ENCODE measurements around the gene EMP2.

The EMP2 gene

DNA sequence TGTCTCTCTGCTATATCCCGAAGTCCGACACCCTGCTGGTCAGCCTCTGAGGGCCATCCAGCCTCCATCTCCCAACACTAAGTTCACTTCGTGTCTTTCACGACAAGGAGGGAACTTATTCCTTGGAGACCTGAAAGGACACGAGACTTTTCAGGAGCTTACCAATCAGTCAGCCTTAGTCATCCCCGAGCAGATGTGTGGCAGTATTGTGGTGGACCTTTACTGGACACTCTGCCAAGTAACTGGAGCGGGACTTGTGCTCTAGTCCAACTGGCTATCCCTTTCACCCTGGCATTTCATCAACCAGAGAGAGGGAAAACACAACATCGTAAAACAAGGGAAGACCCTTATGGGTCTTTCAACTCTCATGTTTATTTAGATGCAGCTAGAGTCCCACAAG is 87.1 kb downstream of the EMP2 start:
- Histone ChIP-seq H3F3A (ENCODE audit: insufficient read depth) (no peaks in the 10 kb centered on the region), H4K20me1 (ENCODE audit: low read depth, low read length) (no peaks in the 10 kb centered on the region), H3K79me2 (ENCODE audit: insufficient read depth, low read length) (no peaks in the 10 kb centered on the region), H3K4me2 (ENCODE audit: low read depth, low read length, poor library complexity, severe bottlenecking) (no peak overlapping the region), H2AFZ (ENCODE audit: low read depth, low read length, severe bottlenecking) (no peak overlapping the region), H3K36me3 (ENCODE audit: low read length) (no peaks in the 10 kb centered on the region), H3K9me3 (ENCODE audit: insufficient read depth, low read length) (peaks cover 13% of the 10 kb centered on the region; the same call in 1 of the 2 replicates), H3K27me3 (ENCODE audit: low read length) (no peaks in the 10 kb centered on the region), H3K4me3 (ENCODE audit: insufficient read depth, low read length, poor library complexity, severe bottlenecking) (no peak overlapping the region), H3K9me2 (replicated peaks; ENCODE audit: insufficient read depth, low read length) (no peaks in the 10 kb centered on the region), H3K27ac (ENCODE audit: low read depth, low read length) (no peak overlapping the region), H3K9ac (ENCODE audit: low read length) (no peak overlapping the region)
- TF ChIP-seq, protein P1, sequence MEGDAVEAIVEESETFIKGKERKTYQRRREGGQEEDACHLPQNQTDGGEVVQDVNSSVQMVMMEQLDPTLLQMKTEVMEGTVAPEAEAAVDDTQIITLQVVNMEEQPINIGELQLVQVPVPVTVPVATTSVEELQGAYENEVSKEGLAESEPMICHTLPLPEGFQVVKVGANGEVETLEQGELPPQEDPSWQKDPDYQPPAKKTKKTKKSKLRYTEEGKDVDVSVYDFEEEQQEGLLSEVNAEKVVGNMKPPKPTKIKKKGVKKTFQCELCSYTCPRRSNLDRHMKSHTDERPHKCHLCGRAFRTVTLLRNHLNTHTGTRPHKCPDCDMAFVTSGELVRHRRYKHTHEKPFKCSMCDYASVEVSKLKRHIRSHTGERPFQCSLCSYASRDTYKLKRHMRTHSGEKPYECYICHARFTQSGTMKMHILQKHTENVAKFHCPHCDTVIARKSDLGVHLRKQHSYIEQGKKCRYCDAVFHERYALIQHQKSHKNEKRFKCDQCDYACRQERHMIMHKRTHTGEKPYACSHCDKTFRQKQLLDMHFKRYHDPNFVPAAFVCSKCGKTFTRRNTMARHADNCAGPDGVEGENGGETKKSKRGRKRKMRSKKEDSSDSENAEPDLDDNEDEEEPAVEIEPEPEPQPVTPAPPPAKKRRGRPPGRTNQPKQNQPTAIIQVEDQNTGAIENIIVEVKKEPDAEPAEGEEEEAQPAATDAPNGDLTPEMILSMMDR (IDR thresholded peaks at IDR 0.05; ENCODE audit: insufficient read depth, low read length, poor library complexity, severe bottlenecking), result no peak
- no peak for TF ChIP-seq EZH2phosphoT487 (conservative IDR thresholded peaks at IDR 0.05; ENCODE audit: low read length)

DNA sequence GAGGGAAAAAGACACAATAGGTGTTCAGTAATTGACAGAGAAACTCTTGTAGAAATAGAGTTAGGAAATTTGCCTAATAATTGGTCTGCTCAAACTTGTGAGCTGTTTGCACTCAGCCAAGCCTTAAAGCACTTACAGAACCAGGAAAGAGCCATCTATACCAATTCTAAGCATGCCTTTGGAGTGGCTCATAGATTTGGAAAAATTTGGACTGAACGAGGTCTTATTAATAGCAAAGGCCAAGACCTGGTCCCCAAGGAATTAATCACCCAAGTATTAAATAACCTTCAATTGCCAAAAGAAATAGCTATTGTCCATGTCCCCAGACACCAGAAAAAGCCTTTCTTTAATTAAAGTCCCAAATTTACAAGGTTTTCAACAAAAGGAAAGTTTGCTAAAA is 90.3 kb downstream of the EMP2 start:
- H3K27me3 ChIP-seq (ENCODE audit: low read length), result no peaks in the 10 kb centered on the region
- H3F3A ChIP-seq (ENCODE audit: insufficient read depth), result no peaks in the 10 kb centered on the region
- H3K4me2 ChIP-seq (ENCODE audit: low read depth, low read length, poor library complexity, severe bottlenecking), result no peak overlapping the region
- TF ChIP-seq EZH2phosphoT487 (conservative IDR thresholded peaks at IDR 0.05; ENCODE audit: low read length), result no peak
- TF ChIP-seq, protein P1 (IDR thresholded peaks at IDR 0.05; ENCODE audit: insufficient read depth, low read length, poor library complexity, severe bottlenecking), result no peak
- H3K9ac ChIP-seq (ENCODE audit: low read length), result no peak overlapping the region
- H3K79me2 ChIP-seq (ENCODE audit: insufficient read depth, low read length), result no peaks in the 10 kb centered on the region
- peaks cover 18% of the 10 kb centered on the region; the same call in 1 of the 2 replicates for H3K9me3 ChIP-seq (ENCODE audit: insufficient read depth, low read length)
- H3K27ac ChIP-seq (ENCODE audit: low read depth, low read length), result no peak overlapping the region
- H2AFZ ChIP-seq (ENCODE audit: low read depth, low read length, severe bottlenecking), result no peak overlapping the region
- no peak overlapping the region for H3K4me3 ChIP-seq (ENCODE audit: insufficient read depth, low read length, poor library complexity, severe bottlenecking)
- H4K20me1 ChIP-seq (ENCODE audit: low read depth, low read length), result no peaks in the 10 kb centered on the region
- no peaks in the 10 kb centered on the region for H3K9me2 ChIP-seq (replicated peaks; ENCODE audit: insufficient read depth, low read length)
- no peaks in the 10 kb centered on the region for H3K36me3 ChIP-seq (ENCODE audit: low read length)

DNA sequence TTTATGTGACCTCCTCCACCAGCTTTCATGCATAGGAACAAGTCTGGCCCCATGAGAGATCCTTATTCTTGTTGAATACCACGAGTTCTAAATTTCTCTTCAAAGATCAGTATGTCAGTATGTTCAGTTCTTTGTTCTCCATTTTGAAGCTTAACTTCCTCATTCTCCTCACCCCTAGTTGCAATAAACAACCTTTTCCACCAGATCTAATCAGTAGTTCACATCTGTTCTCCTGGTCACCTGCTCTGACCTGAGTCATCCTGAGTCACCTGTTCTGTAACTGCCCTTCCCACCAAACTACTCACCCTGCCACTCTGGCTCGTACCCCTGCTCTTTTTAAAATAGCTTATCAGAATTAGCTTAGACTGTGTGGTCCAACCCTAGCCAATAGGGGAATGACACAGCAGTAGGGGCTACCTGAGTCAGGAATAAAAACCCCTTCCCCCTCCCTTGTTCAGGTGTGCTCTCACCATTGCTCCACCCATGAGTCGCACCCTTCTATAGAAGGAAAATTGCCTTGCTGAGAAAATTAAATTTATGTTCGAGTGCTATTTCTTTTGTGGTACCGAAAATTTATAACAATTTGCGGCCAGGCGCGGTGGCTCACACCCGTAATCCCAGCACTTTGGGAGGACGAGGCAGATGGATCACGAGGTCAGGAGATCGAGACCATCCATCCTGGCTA is 94.6 kb downstream of the EMP2 start:
- TF ChIP-seq, protein P1 (IDR thresholded peaks at IDR 0.05; ENCODE audit: insufficient read depth, low read length, poor library complexity, severe bottlenecking), result no peak
- no peaks in the 10 kb centered on the region for H3K27me3 ChIP-seq (ENCODE audit: low read length)
- H3K27ac ChIP-seq (ENCODE audit: low read depth, low read length), result no peak overlapping the region
- H3K36me3 ChIP-seq (ENCODE audit: low read length), result no peaks in the 10 kb centered on the region
- H3K4me3 ChIP-seq (ENCODE audit: insufficient read depth, low read length, poor library complexity, severe bottlenecking), result no peak overlapping the region
- no peak overlapping the region for H3K4me2 ChIP-seq (ENCODE audit: low read depth, low read length, poor library complexity, severe bottlenecking)
- no peaks in the 10 kb centered on the region for H3K9me2 ChIP-seq (replicated peaks; ENCODE audit: insufficient read depth, low read length)
- no peaks in the 10 kb centered on the region for H3K79me2 ChIP-seq (ENCODE audit: insufficient read depth, low read length)
- H4K20me1 ChIP-seq (ENCODE audit: low read depth, low read length), result no peaks in the 10 kb centered on the region
- no peak overlapping the region for H2AFZ ChIP-seq (ENCODE audit: low read depth, low read length, severe bottlenecking)
- H3K9me3 ChIP-seq (ENCODE audit: insufficient read depth, low read length), result peaks cover 10% of the 10 kb centered on the region; the same call in 1 of the 2 replicates
- H3K9ac ChIP-seq (ENCODE audit: low read length), result no peak overlapping the region
- no peaks in the 10 kb centered on the region for H3F3A ChIP-seq (ENCODE audit: insufficient read depth)

All from SU-DHL-6 (cell line).